OCI-LY3 (cell line): Measurements from ENCODE around the gene DNAH11.

Experiments
- CTCF ChIP-seq: fragments of 200-600, 300-600 bp; sonication (generic); IDR thresholded peaks from 2 replicates; pipeline ENCODE4 v1.5.1; 2014; ENCODE audit warnings: antibody characterized with exemption, low read length, low read depth
- EZH2phosphoT487 ChIP-seq: fragments of 200-600 bp; shearing (Covaris generic); IDR thresholded peaks from 2 replicates; pipeline ENCODE4 v1.6.1; 2018; ENCODE audit warnings: antibody characterized with exemption, mixed run types, low read depth

- TF ChIP-seq CTCF (no peak), EZH2phosphoT487 (no peak)
Measured at GRCh38 chr7:21948887-21949540, 406.2 kb downstream of the DNAH11 start.
